ENCODE results near the gene KRT83.

DNA sequence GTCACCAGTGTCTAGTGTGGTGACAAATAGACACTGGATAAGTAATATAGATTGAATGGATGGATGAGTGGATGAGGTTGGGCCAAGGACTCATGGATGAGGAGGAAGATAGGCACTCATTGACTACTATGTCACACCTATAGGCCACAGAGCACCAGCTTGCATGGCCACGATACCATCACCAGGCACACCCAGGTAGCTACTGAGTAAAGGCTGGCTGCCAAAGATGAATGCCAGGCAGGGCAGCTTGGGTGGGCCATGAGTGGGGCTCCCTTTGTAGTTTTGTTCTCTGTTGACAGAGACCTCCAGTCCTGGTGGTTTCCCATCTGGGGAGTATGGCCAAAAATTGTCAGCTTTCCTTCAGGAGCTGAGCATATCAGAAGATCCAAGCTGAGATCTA, 11.2 kb upstream of the KRT83 start:
- TF ChIP-seq, protein P1, sequence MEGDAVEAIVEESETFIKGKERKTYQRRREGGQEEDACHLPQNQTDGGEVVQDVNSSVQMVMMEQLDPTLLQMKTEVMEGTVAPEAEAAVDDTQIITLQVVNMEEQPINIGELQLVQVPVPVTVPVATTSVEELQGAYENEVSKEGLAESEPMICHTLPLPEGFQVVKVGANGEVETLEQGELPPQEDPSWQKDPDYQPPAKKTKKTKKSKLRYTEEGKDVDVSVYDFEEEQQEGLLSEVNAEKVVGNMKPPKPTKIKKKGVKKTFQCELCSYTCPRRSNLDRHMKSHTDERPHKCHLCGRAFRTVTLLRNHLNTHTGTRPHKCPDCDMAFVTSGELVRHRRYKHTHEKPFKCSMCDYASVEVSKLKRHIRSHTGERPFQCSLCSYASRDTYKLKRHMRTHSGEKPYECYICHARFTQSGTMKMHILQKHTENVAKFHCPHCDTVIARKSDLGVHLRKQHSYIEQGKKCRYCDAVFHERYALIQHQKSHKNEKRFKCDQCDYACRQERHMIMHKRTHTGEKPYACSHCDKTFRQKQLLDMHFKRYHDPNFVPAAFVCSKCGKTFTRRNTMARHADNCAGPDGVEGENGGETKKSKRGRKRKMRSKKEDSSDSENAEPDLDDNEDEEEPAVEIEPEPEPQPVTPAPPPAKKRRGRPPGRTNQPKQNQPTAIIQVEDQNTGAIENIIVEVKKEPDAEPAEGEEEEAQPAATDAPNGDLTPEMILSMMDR (IDR thresholded peaks at IDR 0.05) = no peak
- TF ChIP-seq POLR2A (IDR thresholded peaks at IDR 0.05) = no peak

Data from testis (tissue), 2 donors.